SK-N-MC (cell line): ENCODE measurements around the gene PPTC7.
A peak's percentile ranks its signal among the peaks of the same experiment; 100 is the strongest.

Source experiments
- DNase-seq: peaks from one replicate; pipeline ENCODE4 v3.0.0-alpha.2; 2011; ENCODE audit warnings: low read depth, low spot score
- H3K27ac ChIP-seq: fragments of 200-600 bp; sonication (generic); 2 replicates; pipeline ENCODE4 v1.5.1; 2016; ENCODE audit warnings: mixed run types
- H3K36me3 ChIP-seq: fragments of 200-600 bp; sonication (generic); 2 replicates; pipeline ENCODE4 v1.6.1; 2017; ENCODE audit warnings: antibody characterized with exemption, low read length, mixed read lengths; ENCODE audit not compliant: insufficient read depth
- H3K4me3 ChIP-seq: fragments of 200-600 bp; sonication (generic); 2 replicates; pipeline ENCODE4 v1.5.1; 2016
- H3K9ac ChIP-seq: fragments of 200-600 bp; sonication (generic); 2 replicates; pipeline ENCODE4 v1.8.0; 2017; ENCODE audit warnings: mixed run types, mixed read lengths; ENCODE audit not compliant: insufficient read length
- H3K9me3 ChIP-seq: fragments of 200-600 bp; sonication (generic); 2 replicates; pipeline ENCODE4 v1.6.1; 2017; ENCODE audit warnings: low read depth, mild to moderate bottlenecking, antibody characterized with exemption, low read length, moderate library complexity, mixed read lengths
- EZH2 ChIP-seq: fragments of 200-600 bp; sonication (generic); IDR thresholded peaks from one replicate; pipeline ENCODE4 v1.6.1; 2017; ENCODE audit warnings: antibody characterized with exemption
- FOXP2 ChIP-seq: optimal IDR thresholded peaks from 2 replicates; pipeline ENCODE3; 2011; ENCODE audit warnings: mild to moderate bottlenecking, moderate library complexity; ENCODE audit not compliant: insufficient read depth; ENCODE audit errors: extremely low read length, control extremely low read depth
- POLR2AphosphoS5 ChIP-seq: IDR thresholded peaks from 2 replicates; pipeline ENCODE4 v1.6.1; 2012; ENCODE audit warnings: mild to moderate bottlenecking, low read depth, low read length, borderline replicate concordance

PPTC7 gene

DNA sequence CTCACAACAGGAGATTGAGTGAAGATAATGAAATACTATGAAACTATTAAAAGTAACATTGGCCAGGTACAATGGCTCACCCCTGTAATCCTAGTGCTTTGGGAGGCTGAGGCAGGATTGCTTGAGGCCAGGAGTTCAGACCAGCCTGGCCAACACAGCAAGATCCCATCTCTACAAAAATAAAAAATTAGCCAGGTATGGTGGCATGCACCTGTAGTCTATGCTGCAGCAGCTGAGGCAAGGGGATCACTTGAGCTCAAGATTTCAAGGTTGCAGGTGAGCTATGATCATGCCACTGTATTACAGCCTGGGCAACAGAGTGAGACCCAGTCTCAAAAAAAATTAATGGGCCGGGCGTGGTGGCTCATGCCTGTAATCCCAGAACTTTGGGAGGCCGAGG lies 66.1 kb downstream of the PPTC7 start:
- Histone ChIP-seq H3K4me3 (no peak overlapping the region), H3K27ac (no peak overlapping the region), H3K9me3 (no peaks in the 10 kb centered on the region), H3K9ac (no peak overlapping the region), H3K36me3 (no peaks in the 10 kb centered on the region)
- DNase-seq, result no peak
- TF ChIP-seq FOXP2 (no peak), EZH2 (no peak), POLR2AphosphoS5 (no peak)

DNA sequence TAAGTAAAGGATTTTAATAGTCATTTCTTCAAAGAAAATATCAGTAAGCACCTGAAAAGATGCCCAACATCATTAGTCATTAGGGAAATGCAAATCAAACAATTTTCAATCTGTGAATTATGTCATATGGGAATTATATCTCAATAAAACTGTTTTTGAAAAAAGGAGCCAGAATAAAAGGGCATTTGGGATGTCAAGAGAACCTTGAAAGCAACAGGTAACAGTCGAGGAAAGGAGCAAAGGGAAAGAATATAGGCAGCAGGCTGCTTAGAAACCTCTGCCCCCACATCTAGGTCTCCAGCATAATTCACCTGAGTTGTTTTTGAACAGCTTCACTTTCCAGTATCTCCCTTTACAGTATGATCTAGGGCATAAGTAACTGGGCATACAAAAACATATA lies 68.8 kb downstream of the PPTC7 start:
- Histone ChIP-seq H3K9ac (no peak overlapping the region), H3K27ac (peak overlapping the region; percentile 3; the same call in 1 of the 2 replicates), H3K4me3 (no peak overlapping the region), H3K9me3 (no peaks in the 10 kb centered on the region), H3K36me3 (no peaks in the 10 kb centered on the region)
- TF ChIP-seq FOXP2 (no peak), POLR2AphosphoS5 (no peak), EZH2 (no peak)
- DNase-seq, result no peak

DNA sequence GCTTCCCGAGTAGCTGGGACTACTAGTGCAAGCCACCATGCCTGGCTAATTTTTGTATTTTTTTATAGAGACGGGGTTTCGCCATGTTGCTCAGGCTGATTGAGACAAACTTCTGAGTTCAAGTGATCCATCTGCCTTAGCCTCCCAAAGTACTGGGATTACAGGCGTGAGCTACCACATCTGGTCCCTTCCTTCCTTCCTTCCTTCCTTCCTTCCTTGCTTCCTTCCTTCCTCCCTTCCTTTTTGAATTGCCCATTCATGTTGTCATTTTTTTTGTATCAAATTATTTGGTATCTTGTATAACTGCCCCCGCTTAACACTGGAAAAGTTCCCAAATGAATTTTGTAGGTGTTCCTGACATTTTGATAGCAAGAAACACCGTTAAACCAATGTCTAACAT lies 69.3 kb downstream of the PPTC7 start:
- H3K4me3 ChIP-seq, result 0 out of 2 replicates have a peak overlapping the region, but pooled peaks have one; percentile 19
- H3K36me3 ChIP-seq, result no peaks in the 10 kb centered on the region
- TF ChIP-seq FOXP2 (no peak), POLR2AphosphoS5 (no peak), EZH2 (no peak)
- H3K9ac ChIP-seq, result no peak overlapping the region
- DNase-seq, result no peak
- H3K27ac ChIP-seq, result no peak overlapping the region
- no peaks in the 10 kb centered on the region for H3K9me3 ChIP-seq

DNA sequence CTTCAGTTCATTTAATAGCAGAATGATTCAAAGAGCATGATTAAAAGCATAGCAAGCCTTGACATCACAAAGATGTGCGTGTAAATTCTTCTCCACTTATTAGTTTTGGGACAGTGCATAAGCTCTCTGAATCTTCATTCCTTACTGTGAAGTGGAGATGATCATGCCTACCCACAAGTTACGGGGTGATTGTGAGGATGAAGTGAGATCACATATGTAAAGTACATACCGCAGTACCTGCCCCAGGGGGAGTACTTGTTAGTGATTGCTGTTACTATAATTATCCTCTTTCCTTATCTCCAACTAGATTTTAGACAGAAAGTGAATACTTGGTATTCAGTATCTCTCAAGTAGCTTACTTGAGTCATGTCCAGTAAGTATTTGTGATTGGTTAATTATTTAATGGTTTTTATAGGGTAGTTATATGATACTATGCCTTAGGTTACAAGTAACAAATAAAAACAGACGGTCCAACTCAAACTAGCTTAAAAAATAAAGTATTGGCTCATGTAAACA lies 75.0 kb downstream of the PPTC7 start:
- H3K9ac ChIP-seq, result peak overlapping the region; percentile 37
- no peaks in the 10 kb centered on the region for H3K9me3 ChIP-seq
- H3K36me3 ChIP-seq, result no peaks in the 10 kb centered on the region
- H3K27ac ChIP-seq, result no peak overlapping the region
- no peak overlapping the region for H3K4me3 ChIP-seq
- no peak for DNase-seq
- TF ChIP-seq EZH2 (no peak), POLR2AphosphoS5 (no peak), FOXP2 (no peak)

DNA sequence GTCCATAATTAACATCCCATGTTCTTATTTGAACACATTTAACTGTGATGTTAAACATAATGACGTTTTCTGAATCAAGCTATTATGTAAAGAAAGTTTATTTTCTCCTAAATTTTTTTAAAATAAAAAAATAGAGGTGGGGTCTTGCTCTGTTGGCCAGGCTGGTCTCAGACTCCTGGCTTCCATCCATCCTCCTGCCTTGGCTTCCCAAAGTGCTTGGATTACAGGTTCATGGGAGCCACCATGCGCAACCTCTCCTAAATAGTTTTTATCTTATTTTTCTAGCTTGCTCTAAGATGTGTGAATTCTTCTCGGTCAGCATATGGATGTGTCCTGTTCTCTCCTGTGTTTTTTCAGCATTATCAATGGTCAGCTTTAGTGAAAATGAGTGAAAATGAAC lies 77.8 kb downstream of the PPTC7 start:
- H3K9ac ChIP-seq, result no peak overlapping the region
- peaks cover 4% of the 10 kb centered on the region; the same call in 1 of the 2 replicates for H3K9me3 ChIP-seq
- no peak overlapping the region for H3K4me3 ChIP-seq
- H3K36me3 ChIP-seq, result peaks cover 4% of the 10 kb centered on the region; the same call in 1 of the 2 replicates
- no peak for TF ChIP-seq EZH2
- TF ChIP-seq FOXP2, result no peak
- no peak overlapping the region for H3K27ac ChIP-seq
- DNase-seq, result no peak

DNA sequence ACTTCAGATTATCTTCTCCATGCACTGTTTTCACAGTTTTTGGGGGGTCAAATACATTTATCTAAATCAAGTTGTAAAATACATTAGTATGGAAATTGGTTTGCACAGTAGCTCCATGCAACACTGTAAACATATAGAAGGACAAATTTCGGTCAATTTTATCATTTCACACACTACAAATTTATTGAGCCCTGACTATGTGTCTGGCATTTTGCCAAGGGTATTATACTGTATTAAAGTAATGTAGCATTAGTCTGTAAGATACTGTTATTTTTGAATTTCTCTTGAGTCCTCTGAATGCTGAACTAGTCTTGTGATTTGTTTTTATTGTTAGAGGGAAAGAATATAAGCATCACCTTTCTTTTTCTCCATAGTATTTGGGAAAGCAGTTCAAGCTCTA lies 79.7 kb downstream of the PPTC7 start:
- H3K36me3 ChIP-seq, result peaks cover 8% of the 10 kb centered on the region; the same call in 1 of the 2 replicates
- TF ChIP-seq POLR2AphosphoS5, result no peak
- no peak for TF ChIP-seq EZH2
- no peak for TF ChIP-seq FOXP2
- H3K4me3 ChIP-seq, result no peak overlapping the region
- DNase-seq, result no peak
- H3K9ac ChIP-seq, result no peak overlapping the region
- H3K9me3 ChIP-seq, result peaks cover 4% of the 10 kb centered on the region; the same call in 1 of the 2 replicates
- no peak overlapping the region for H3K27ac ChIP-seq

DNA sequence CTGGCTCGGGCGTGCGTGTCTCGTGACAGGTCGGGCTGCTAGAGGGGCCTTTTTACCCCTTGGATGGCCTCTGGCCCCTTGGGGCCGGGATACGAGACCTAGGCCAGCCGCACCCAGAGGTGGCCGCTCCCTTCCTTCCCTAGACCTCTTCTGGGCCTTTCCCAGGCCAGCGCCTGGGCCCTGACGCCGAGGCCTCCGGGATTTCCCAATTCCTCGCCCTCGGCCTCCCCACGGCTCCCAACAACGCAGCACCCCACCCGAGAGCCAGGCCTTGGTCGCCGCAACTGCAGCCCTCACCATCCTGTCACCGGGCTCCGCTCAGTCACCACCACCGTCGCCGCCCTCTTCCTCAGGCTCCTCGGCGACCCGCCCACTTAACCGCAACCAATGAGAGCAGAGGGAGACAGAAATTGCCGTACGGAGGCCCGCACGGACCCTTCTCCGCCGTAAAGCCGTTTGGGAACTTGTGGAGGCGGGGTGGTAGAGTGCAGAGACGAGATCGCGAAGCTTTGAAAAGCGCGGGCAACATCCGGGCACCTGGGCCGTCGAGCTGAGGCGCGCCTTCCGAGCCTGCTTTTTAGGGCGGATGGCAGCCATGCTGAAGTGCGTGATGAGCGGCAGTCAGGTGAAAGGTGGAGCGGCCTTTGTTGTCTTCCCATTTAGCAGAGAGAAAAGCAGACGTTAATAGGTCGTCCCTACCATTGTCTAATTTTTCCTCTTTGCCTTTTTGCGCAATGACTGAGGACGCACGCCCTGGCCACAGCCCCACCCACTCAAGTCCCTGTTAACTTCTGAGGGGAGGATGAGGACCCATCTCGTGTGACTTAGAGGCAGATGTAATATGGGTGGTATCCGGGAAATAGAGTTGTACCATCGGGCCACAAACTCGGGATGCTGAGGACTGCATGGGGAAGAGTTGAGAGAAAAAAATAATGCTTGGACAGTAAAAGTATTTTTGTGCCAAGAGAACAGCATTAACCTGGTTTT lies 81.1 kb downstream of the PPTC7 start, which contains the start of the genes RAD9B and VPS29:
RAD9B (plus strand) TSS at position 580 of the 987 bp plus-strand sequence; CDS start at position 587, 7 bp downstream.
VPS29 (minus strand) TSS at position 360 of the 987 bp plus-strand sequence; CDS start at position 300, 60 bp downstream.
- peaks cover 4% of the 10 kb centered on the region; the same call in 1 of the 2 replicates for H3K9me3 ChIP-seq
- DNase-seq, result peak; percentile 79
- H3K9ac ChIP-seq, result peak within 1 kb of the TSS; percentile 97
- no peak for TF ChIP-seq EZH2
- peak; percentile 90 for TF ChIP-seq POLR2AphosphoS5
- no peak for TF ChIP-seq FOXP2
- peaks cover 8% of the 10 kb centered on the region; the same call in 1 of the 2 replicates for H3K36me3 ChIP-seq
- H3K27ac ChIP-seq, result peak within 1 kb of the TSS; percentile 42
- H3K4me3 ChIP-seq, result peak within 1 kb of the TSS; percentile 99

DNA sequence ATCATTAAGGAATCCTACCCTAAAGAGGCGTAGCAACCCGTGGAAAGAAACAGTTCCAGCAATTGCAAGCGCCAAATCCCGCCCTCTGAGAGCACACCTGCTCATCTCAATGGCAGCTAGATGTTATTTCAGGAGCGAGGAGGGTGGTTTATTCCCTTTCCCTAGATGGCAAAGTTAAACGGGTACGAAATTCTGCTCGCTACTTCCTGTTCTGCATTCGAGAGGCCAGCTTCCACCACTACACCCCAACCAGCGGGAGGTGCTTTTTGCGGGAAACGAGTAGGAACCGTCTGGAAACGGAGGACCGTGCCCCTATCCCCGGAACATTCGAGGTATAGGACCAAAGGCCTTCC lies 81.7 kb downstream of the PPTC7 start:
- TF ChIP-seq FOXP2, result no peak
- no peak for TF ChIP-seq EZH2
- no peak for TF ChIP-seq POLR2AphosphoS5
- Histone ChIP-seq H3K36me3 (peaks cover 12% of the 10 kb centered on the region; the same call in 1 of the 2 replicates), H3K4me3 (peak overlapping the region; percentile 99), H3K9ac (peak overlapping the region; percentile 97), H3K27ac (peak overlapping the region; percentile 26; the same call in 1 of the 2 replicates), H3K9me3 (peaks cover 4% of the 10 kb centered on the region; the same call in 1 of the 2 replicates)
- DNase-seq, result no peak
